KOPT-K1 (cell line): ENCODE measurements around the gene GUK1.
"Not testable (repeated sequence)": the region's sequence is repeated elsewhere in the genome, so short reads cannot be mapped to it uniquely, and the experiment has no call there.

Source experiments
- H3K27ac ChIP-seq: fragments of 200-600 bp; sonication (generic); 2 replicates; pipeline ENCODE4 v1.5.1; 2016; ENCODE audit warnings: antibody characterized with exemption, mild to moderate bottlenecking, low read depth, low read length; ENCODE audit not compliant: poor library complexity, severe bottlenecking
- H3K36me3 ChIP-seq: fragments of 200-600 bp; sonication (generic); 2 replicates; pipeline ENCODE4 v1.5.1; 2017; ENCODE audit warnings: antibody characterized with exemption, mild to moderate bottlenecking, low read length, moderate library complexity; ENCODE audit not compliant: insufficient read depth
- H3K9me3 ChIP-seq: fragments of 200-600 bp; sonication (generic); 2 replicates; pipeline ENCODE4 v1.5.1; 2017; ENCODE audit warnings: antibody characterized with exemption, low read length, mild to moderate bottlenecking; ENCODE audit not compliant: insufficient read depth, poor library complexity, severe bottlenecking

GUK1 gene

GRCh38 chr1:228166170-228166936 is 26.3 kb downstream of the GUK1 start:
- H3K9me3 ChIP-seq, result no peaks in the 10 kb centered on the region
- H3K27ac ChIP-seq, result peak overlapping the region; percentile 99
- H3K36me3 ChIP-seq, result no peaks in the 10 kb centered on the region; the same call in 1 of the 2 replicates

DNA sequence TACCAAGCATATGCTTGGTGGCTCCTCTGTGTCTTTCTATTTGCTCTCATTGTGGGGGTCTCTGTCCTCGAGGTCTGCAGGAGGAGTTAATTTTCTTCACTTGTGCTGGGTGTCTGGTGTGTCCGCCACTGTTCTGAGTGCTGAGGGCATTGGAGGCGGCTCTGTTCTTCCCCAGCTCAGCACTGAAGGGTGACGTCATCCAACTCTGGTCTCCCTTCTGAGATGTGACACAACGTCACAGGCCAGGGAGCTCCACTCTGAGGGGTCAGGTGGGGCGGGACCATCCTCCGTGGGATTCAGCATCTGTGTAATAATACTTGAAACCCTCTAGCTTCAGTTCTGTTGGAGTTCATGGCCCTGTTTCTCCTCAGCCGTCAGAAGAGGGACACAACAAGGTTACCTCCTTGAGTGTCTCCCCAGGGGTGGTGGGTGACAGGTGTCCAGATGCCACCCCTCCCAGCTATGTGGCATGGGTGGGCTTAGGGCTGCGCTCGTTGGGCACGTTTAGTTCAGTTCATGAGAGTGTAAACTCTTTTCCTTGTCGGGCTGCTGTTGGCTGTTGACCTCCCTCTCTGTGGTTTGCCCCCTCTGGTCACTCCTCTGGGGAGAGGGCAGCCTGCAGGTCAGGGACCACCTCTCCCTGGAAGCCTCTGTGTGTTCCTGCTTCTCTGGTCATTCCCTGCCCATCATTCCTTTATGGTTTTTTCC is 28.6 kb downstream of the GUK1 start:
- Histone ChIP-seq H3K9me3 (no peaks in the 10 kb centered on the region), H3K27ac (no peak overlapping the region), H3K36me3 (no peaks in the 10 kb centered on the region; the same call in 1 of the 2 replicates)

DNA sequence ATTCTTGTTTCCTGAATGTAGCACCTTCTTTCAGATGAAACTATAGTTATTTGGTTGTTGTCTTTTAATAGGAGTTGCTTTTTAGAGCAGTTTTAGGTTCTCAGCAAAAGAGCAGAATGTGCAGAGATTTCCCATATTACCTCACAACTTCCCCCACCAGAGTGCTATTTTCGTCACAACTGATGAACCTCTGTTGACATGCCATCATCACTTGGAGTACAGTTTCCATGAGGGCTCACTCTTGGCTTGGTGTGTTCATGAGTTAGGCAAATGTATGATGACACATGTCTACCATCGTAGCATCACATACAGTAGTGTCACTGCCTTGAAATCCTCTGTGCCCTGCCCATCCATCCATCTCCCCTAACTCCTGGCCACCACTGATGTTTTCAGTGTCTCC is 29.3 kb downstream of the GUK1 start:
- Histone ChIP-seq H3K36me3 (no peaks in the 10 kb centered on the region; the same call in 1 of the 2 replicates), H3K27ac (no peak overlapping the region), H3K9me3 (no peaks in the 10 kb centered on the region)

DNA sequence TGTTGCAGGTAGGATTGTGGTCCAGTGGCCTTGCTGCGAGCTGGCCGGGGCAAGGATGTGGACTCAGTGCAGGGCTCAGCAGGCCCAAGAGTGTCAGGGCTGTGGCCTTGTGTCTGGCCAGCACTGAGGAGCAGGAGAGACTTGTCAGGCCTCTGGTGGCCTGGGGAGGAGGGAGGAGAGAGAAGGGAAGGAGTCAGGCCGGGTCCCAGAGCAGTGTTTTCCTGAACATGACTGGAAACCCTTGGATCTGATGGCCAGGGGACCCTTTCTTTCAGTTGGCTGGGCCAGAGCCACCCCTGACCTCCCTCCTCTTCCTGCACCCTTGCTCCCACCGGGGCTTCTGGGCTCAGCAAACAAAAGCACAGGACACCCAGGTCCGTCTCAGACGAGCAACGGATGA is 30.6 kb downstream of the GUK1 start:
- Histone ChIP-seq H3K27ac (no peak overlapping the region), H3K9me3 (no peaks in the 10 kb centered on the region), H3K36me3 (no peaks in the 10 kb centered on the region; the same call in 1 of the 2 replicates)

DNA sequence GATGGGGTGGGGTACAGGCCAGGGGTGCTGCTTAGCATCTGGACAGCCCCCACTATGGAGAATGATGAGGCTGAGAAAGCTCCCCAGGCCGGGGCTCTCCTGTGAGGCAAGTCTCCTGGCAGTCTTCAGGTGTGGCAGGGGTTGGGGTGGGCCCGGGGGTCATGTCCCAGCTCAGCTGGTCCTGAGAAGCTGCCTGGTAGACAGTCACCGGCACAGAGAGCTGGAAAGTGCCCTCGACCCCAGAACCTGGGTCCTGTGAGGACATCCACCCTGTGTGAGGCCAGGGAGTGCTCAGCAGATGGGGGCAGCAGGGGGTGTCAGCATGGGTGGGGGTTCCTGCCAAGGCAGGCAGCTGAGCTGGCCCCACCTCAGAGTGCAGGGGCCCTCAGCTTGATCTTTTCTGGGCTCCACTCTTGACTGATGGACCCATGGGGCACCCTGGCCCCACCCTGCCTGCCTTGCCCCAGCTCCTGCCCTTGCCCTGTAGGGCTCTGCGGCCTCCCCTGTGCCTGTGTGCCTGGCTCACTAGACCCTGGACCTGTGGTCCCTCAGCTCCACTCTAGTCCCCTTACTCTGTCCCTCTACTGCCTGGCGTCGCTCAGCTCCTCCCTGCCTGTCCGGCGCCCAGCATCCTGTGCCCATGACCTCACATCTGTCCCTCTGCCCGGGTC is 31.3 kb downstream of the GUK1 start:
- no peak overlapping the region for H3K27ac ChIP-seq
- H3K9me3 ChIP-seq, result no peaks in the 10 kb centered on the region
- H3K36me3 ChIP-seq, result no peaks in the 10 kb centered on the region; the same call in 1 of the 2 replicates

- no peaks in the 10 kb centered on the region for H3K9me3 ChIP-seq
- H3K36me3 ChIP-seq, result no peaks in the 10 kb centered on the region; the same call in 1 of the 2 replicates
- no peak overlapping the region for H3K27ac ChIP-seq
Observed at GRCh38 chr1:228172591-228173527, 32.8 kb downstream of the GUK1 start.

- H3K27ac ChIP-seq, H3K9me3 ChIP-seq, H3K36me3 ChIP-seq: not testable (repeated sequence)
Observed at GRCh38 chr1:228173528-228174481, 33.7 kb downstream of the GUK1 start.

DNA sequence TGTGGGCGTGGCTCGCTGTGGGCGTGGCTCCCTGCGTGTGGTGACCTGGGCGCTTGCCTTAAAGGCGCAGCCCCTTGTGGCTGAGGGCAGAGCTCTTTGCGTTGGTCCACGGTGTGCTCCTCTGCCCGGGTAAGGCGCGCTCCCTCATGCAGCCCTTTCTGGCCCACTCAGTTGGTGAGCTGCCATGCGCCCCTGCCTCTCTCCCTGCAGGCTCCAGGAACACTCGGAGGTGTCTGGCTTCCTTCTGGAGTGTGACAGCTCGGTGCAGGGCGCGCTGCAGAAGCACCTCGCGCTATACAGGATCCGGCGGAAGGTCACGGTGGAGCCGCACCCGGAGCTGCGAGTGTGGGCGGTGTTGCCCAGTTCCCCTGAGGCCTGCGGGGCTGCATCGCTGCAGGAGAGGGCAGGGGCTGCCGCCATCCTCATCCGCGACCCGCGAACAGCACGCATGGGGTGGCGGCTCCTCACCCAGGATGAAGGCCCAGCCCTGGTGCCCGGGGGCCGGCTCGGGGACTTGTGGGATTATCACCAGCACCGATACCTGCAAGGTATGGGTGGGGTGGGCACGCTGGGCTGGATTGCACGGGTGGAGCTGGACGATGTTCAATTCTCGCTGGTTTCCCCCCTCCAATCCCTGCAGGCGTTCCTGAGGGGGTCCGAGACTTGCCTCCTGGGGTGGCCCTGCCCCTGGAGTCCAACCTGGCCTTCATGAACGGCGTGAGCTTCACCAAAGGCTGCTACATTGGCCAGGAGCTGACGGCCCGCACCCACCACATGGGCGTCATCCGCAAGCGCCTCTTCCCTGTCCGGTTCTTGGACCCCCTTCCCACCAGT is 34.6 kb downstream of the GUK1 start:
- Histone ChIP-seq H3K36me3 (no peaks in the 10 kb centered on the region), H3K27ac (no peak overlapping the region)

GRCh38 chr1:228175316-228176023 is 35.4 kb downstream of the GUK1 start:
- Histone ChIP-seq H3K9me3 (no peaks in the 10 kb centered on the region), H3K27ac (no peak overlapping the region), H3K36me3 (no peaks in the 10 kb centered on the region)

More for the DNA sequence above, 34.6 kb downstream of the GUK1 start:
- H3K9me3 ChIP-seq, result no peaks in the 10 kb centered on the region

- Histone ChIP-seq H3K27ac (no peak overlapping the region), H3K9me3 (no peaks in the 10 kb centered on the region), H3K36me3 (no peaks in the 10 kb centered on the region; the same call in 1 of the 2 replicates)
Observed at GRCh38 chr1:228176024-228176395, 35.9 kb downstream of the GUK1 start.

- H3K36me3 ChIP-seq, result no peaks in the 10 kb centered on the region; the same call in 1 of the 2 replicates
- no peaks in the 10 kb centered on the region for H3K9me3 ChIP-seq
- H3K27ac ChIP-seq, result no peak overlapping the region
Observed at GRCh38 chr1:228176461-228177182, 36.5 kb downstream of the GUK1 start.

DNA sequence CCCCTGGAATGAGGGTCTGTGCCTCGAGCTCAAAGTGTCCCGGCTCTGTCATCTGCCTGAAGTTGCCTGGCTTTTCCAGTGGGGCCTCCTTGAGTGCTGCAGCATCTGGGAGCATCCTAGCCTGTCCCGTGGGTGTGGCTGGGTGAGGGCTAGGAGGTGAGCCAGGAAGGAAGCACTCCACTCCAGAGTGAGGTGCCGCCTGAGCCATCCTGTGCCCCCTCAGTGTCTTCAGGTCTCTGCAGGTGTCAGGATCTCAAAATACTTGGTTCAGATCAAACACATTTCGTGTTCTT is 37.0 kb downstream of the GUK1 start:
- no peak overlapping the region for H3K27ac ChIP-seq

More for the DNA sequence above, 37.0 kb downstream of the GUK1 start:
- no peaks in the 10 kb centered on the region for H3K9me3 ChIP-seq
- no peaks in the 10 kb centered on the region; the same call in 1 of the 2 replicates for H3K36me3 ChIP-seq
